HG03354 (cell line): ENCODE measurements around the gene SSX4B.
"Not testable (repeated sequence)": the region's sequence is repeated elsewhere in the genome, so short reads cannot be mapped to it uniquely, and the experiment has no call there.

Experiments
- ATAC-seq: cut with Tn5 transposase; IDR thresholded peaks from one replicate; pipeline ENCODE4 v1.9.1; 2021; ENCODE audit warnings: mild to moderate bottlenecking; ENCODE audit not compliant: unreplicated experiment, poor library complexity, severe bottlenecking

SSX4B gene

DNA sequence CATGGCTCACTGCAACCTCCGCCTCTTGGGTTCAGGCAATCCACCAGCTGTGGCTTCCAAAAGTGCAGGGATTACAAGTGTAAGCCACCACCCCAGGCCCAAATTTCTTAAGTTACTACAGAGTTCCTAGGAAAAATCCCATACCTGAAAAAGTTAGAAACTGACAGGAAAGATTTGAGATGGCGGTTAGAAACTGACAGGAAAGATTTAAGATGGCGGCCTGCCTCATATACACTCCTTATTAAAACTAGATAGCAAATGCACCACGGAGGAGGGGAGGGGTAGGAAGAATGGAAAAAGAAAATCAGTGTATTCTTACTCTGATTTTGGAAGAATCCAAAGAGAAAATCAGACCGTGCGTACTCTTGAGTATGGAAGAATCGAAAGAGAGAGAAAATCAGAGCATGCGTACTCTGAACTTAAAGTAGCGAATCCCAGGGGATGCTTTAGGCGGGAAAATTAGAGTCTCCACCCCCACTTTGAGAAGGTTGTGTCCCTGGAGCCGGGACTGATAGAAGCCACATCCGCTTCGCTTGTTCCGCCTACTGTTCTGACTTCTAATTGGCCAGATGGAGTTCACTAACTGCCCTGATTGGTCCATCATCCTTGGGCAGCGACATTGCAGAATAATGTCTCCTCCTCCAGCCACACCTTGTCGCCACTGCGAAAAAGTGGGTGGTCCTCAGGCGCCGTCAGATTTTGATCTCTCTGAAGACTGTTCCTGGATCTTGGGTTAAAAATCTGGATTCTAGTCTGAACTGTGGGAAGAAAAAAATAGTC lies 55.3 kb downstream of the SSX4B start, which contains the start of gene SSX3:
TSS of gene SSX3 (minus strand) at position 389 of the 780 bp plus-strand sequence. CDS start 1,454 bp downstream, outside the sequence.
- ATAC-seq = not testable (repeated sequence)
